ENCODE data around the gene ARSJ. TPM values are rescaled to one million over a fixed set of nuclear protein-coding genes. Genes with fewer than 3 reads are reported as not detected.

Gene ARSJ
- total RNA-seq, 1 donor from 2014 or later, result 13.6 TPM

DNA sequence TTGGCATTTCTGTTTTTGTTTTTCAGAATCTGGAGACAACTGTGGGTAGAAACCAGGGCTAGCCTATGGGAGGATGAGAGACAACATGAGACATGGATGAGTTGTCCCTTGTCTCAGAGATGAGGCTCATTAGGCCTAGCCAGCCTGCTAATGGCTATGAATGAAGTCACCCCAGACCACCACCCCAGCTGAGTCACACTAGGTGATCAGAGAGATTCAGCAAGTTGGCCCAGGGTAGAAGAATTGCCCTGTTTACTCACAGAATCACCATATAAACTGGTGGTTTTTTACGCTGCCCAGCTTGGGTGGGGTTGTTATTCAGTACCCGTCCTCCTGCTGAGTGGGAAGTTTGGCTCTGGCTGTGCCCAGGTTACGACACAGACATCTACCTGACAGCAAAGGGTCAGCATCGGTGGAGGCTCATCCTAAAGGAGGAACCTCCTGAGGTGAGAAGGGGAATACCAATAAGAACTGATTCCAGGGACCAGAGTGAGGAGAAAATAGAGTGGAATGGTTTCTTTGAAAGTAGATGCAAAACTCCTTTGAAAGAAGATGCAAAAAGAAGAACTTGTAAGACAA is 17.2 kb upstream of the ARSJ start:
- intact Hi-C loops (cut with DNase I), result no loop called here
- TF ChIP-seq, protein P1, sequence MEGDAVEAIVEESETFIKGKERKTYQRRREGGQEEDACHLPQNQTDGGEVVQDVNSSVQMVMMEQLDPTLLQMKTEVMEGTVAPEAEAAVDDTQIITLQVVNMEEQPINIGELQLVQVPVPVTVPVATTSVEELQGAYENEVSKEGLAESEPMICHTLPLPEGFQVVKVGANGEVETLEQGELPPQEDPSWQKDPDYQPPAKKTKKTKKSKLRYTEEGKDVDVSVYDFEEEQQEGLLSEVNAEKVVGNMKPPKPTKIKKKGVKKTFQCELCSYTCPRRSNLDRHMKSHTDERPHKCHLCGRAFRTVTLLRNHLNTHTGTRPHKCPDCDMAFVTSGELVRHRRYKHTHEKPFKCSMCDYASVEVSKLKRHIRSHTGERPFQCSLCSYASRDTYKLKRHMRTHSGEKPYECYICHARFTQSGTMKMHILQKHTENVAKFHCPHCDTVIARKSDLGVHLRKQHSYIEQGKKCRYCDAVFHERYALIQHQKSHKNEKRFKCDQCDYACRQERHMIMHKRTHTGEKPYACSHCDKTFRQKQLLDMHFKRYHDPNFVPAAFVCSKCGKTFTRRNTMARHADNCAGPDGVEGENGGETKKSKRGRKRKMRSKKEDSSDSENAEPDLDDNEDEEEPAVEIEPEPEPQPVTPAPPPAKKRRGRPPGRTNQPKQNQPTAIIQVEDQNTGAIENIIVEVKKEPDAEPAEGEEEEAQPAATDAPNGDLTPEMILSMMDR (IDR thresholded peaks at IDR 0.05), result no peak
- no peak for ATAC-seq

GRCh38 chr4:113993887-113994286 is 14.4 kb upstream of the ARSJ start:
- H3K36me3 ChIP-seq, result no peaks in the 10 kb centered on the region
- intact Hi-C loops (cut with DNase I), result no loop called here

More for the DNA sequence above, 17.2 kb upstream of the ARSJ start:
- no peak overlapping the region for H3K27ac ChIP-seq
- no peak for DNase-seq
- no peaks in the 10 kb centered on the region for H3K9me3 ChIP-seq
- H3K27me3 ChIP-seq, result no peaks in the 10 kb centered on the region
- H3K4me1 ChIP-seq, result no peaks in the 10 kb centered on the region
- H3K4me3 ChIP-seq, result no peak overlapping the region
- H3K36me3 ChIP-seq, result no peaks in the 10 kb centered on the region

DNA sequence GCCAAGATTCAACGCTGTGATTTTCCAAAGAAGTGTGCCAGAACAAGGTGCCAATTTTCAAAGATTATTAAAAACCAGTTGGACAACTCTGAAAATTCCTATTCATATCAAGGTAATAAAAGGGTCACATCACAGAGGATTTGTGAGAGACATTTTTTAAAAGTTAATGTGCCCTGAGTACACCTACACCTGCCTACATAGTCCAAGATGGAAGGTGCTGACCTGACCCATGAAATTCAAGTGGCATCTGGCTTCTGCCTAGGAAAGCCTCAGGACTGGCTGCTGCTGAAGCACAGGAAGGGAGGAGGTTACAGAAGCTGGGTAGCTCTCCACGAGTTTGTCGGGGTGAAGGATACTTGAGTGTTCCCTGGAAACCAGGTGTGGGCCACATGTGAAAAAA is 11.4 kb upstream of the ARSJ start:
- TF ChIP-seq, protein P1 (IDR thresholded peaks at IDR 0.05), result no peak
- Histone ChIP-seq H3K4me1 (no peaks in the 10 kb centered on the region), H3K9me3 (no peaks in the 10 kb centered on the region), H3K27ac (no peak overlapping the region), H3K36me3 (no peaks in the 10 kb centered on the region), H3K4me3 (no peak overlapping the region), H3K27me3 (no peaks in the 10 kb centered on the region)
- ATAC-seq, result peak; percentile 59
- no peak for DNase-seq
- intact Hi-C loops (cut with DNase I), result no loop called here

More at GRCh38 chr4:113993887-113994286, 14.4 kb upstream of the ARSJ start:
- Histone ChIP-seq H3K4me1 (no peaks in the 10 kb centered on the region), H3K27ac (no peak overlapping the region), H3K9me3 (no peaks in the 10 kb centered on the region), H3K27me3 (no peaks in the 10 kb centered on the region), H3K4me3 (no peak overlapping the region)
- DNase-seq (no peak), ATAC-seq (no peak)
- TF ChIP-seq, protein P1 (IDR thresholded peaks at IDR 0.05), result no peak

- Histone ChIP-seq H3K27me3 (no peaks in the 10 kb centered on the region), H3K36me3 (no peaks in the 10 kb centered on the region), H3K4me1 (no peaks in the 10 kb centered on the region), H3K9me3 (no peaks in the 10 kb centered on the region), H3K4me3 (no peak overlapping the region), H3K27ac (no peak overlapping the region)
- intact Hi-C loops (cut with DNase I), result no loop called here
- DNase-seq (no peak), ATAC-seq (no peak)
- TF ChIP-seq, protein P1 (IDR thresholded peaks at IDR 0.05), result no peak
Measured at GRCh38 chr4:113987382-113987941, 8.0 kb upstream of the ARSJ start.

DNA sequence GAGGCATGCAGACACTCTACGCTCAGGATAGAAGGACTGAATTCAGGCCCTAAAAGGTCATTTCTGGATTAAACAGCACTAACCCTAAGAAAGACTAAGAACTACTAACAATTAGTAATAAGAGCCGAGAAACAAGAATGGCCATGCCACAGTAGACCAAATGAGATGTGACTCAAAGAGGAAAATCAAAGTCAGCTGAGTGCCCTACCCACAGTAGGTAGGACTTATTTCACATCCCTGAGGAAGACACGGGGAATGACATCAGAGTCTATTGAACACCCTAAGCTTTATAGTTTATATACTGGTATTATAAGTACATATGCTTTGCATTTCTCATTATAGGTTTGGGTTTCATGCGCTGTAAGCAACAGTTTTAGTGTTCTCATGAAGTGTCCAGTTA is 2.7 kb upstream of the ARSJ start:
- H3K4me1 ChIP-seq, result peaks cover 7% of the 10 kb centered on the region
- H3K36me3 ChIP-seq, result no peaks in the 10 kb centered on the region
- no peaks in the 10 kb centered on the region for H3K27me3 ChIP-seq
- intact Hi-C loops (cut with DNase I), result no loop called here
- DNase-seq, result no peak
- no peak overlapping the region for H3K4me3 ChIP-seq
- no peak overlapping the region for H3K27ac ChIP-seq
- TF ChIP-seq, protein P1 (IDR thresholded peaks at IDR 0.05), result no peak
- no peaks in the 10 kb centered on the region for H3K9me3 ChIP-seq
- no peak for ATAC-seq
